HFFc6 (cell line): Measurements from ENCODE around the gene RFLNA. TPM values are rescaled to one million over a fixed set of nuclear protein-coding genes. Genes with fewer than 3 reads are reported as not detected.

Source experiments
- DNase-seq: peaks from one replicate; pipeline ENCODE4 v3.0.0-alpha.2; 2018
- H3K27ac Mint-ChIP-seq: 2 replicates; pipeline ENCODE4 v1.8.0; 2020; ENCODE audit warnings: mild to moderate bottlenecking, mixed read lengths
- H3K27me3 Mint-ChIP-seq: 2 replicates; pipeline ENCODE4 v1.8.0; 2021; ENCODE audit warnings: mild to moderate bottlenecking, moderate library complexity, mixed read lengths; ENCODE audit not compliant: insufficient read depth
- H3K36me3 Mint-ChIP-seq: 2 replicates; pipeline ENCODE4 v1.8.0; 2021; ENCODE audit warnings: low read depth, mixed read lengths
- H3K4me1 Mint-ChIP-seq: 2 replicates; pipeline ENCODE4 v1.8.0; 2020; ENCODE audit warnings: low read depth, mixed read lengths
- H3K4me3 Mint-ChIP-seq: 2 replicates; pipeline ENCODE4 v1.8.0; 2020; ENCODE audit warnings: mild to moderate bottlenecking, moderate library complexity, mixed read lengths
- H3K9me3 Mint-ChIP-seq: 2 replicates; pipeline ENCODE4 v1.8.0; 2020; ENCODE audit warnings: mild to moderate bottlenecking, mixed read lengths
- total RNA-seq, 6 experiments: library from RNA; stranded (reverse); fragmentation: NEBNext Ultra II Directional; extraction: Animal tissue kit (Norgen Biotek cat#: 25700); gene quantifications; 2 replicates in 1 of 6; 3 replicates in 5 of 6; pipeline ENCODE4 v1.2.3, GENCODE V29; 2021
- TF ChIP-seq, protein P1 (sequence below): fragments of 200-600 bp; sonication (generic); IDR thresholded peaks from 2 replicates; pipeline ENCODE4 v1.5.0; 2021; ENCODE audit warnings: antibody characterized with exemption, mild to moderate bottlenecking

The RFLNA gene
- total RNA-seq, 6 experiments from 2014 or later = not detected

DNA sequence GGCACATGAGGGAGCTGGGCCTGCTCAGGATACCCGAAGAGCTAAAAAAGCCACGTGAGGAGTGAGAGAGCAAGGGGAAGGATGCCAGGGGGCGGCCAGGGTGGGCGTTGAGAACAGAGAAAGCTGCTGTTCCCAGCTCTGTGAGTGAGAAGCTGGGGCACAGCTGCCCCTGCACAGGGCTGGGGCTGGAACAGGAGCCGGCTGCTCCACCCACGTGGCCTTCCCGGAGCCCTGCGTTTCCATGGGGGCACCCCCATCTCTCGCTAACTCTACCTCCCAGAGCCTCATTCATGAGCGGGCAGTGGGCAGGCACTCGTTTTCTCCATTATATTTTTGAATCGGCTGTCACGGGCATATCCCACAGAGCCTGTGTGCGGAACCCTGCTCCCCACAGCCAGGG, 42.7 kb downstream of the RFLNA start:
- TF ChIP-seq, protein P1, sequence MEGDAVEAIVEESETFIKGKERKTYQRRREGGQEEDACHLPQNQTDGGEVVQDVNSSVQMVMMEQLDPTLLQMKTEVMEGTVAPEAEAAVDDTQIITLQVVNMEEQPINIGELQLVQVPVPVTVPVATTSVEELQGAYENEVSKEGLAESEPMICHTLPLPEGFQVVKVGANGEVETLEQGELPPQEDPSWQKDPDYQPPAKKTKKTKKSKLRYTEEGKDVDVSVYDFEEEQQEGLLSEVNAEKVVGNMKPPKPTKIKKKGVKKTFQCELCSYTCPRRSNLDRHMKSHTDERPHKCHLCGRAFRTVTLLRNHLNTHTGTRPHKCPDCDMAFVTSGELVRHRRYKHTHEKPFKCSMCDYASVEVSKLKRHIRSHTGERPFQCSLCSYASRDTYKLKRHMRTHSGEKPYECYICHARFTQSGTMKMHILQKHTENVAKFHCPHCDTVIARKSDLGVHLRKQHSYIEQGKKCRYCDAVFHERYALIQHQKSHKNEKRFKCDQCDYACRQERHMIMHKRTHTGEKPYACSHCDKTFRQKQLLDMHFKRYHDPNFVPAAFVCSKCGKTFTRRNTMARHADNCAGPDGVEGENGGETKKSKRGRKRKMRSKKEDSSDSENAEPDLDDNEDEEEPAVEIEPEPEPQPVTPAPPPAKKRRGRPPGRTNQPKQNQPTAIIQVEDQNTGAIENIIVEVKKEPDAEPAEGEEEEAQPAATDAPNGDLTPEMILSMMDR = no peak
- DNase-seq = no peak
- H3K9me3 Mint-ChIP-seq = no peaks in the 10 kb centered on the region
- peak overlapping the region; percentile 52; the same call in 1 of the 2 replicates for H3K27ac Mint-ChIP-seq
- H3K4me1 Mint-ChIP-seq = peaks cover 5% of the 10 kb centered on the region; the same call in 1 of the 2 replicates
- H3K36me3 Mint-ChIP-seq = peaks cover 21% of the 10 kb centered on the region
- peaks cover 23% of the 10 kb centered on the region for H3K27me3 Mint-ChIP-seq
- H3K4me3 Mint-ChIP-seq = no peak overlapping the region

DNA sequence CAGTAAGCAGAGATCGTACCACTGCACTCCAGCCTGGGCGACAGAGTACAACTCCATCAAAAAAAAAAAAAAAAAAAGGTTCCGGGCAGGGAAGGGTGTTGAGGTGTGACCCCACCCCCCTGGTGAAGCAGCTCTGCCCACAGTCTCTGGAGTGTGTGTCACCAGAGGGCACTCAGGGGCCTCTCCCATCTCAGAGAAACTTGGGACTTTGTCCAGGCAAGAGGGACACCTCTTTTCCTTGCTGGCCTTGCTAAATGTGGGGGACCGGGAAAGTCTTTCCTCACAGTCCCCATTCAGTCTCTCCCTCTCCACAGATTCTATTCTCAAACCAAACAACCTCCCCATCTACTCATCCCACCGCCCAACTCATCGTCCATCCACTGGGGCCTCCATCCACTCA, 43.6 kb downstream of the RFLNA start:
- Mint-ChIP-seq H3K9me3 (no peaks in the 10 kb centered on the region), H3K36me3 (peaks cover 23% of the 10 kb centered on the region), H3K4me1 (peaks cover 5% of the 10 kb centered on the region; the same call in 1 of the 2 replicates), H3K4me3 (no peak overlapping the region), H3K27me3 (peaks cover 23% of the 10 kb centered on the region), H3K27ac (peak overlapping the region; percentile 29; the same call in 1 of the 2 replicates)
- no peak for DNase-seq
- TF ChIP-seq, protein P1 = 0 out of 2 replicates have a peak, but pooled peaks have one; percentile 4

DNA sequence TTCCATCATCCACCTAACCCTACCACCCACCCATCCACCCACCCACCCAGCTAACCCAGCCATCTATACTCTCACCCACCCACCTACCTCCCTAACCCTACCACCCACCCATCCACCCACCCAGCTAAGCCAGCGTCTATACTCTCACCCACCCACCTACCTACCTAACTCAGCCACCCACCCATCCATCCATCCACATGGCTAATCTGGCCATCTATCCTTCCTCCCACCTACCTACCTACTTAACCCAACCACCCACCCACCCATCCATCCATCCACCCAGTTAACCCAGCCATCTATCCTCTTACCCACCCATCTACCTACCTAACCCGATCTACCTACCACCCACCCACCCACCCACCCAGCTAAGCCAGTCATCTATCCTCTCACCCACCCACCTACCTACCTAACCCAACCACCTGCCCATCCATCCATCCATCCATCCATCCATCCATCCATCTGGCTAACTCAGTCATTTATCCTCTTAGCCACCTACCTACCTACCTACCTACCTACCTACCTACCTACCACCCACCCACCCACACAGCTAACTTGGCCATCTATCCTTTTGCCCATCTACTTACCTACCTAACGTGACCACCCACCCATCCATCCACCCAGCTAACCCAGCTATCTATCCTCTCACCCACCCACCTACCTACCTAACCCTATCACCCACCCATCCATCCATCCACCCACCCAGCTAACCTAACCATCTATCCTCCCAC, 44.1 kb downstream of the RFLNA start:
- Mint-ChIP-seq H3K27ac (no peak overlapping the region; the same call in 1 of the 2 replicates), H3K36me3 (peaks cover 29% of the 10 kb centered on the region), H3K9me3 (no peaks in the 10 kb centered on the region), H3K27me3 (peaks cover 23% of the 10 kb centered on the region), H3K4me3 (no peak overlapping the region), H3K4me1 (peaks cover 5% of the 10 kb centered on the region; the same call in 1 of the 2 replicates)
- TF ChIP-seq, protein P1 = no peak
- no peak for DNase-seq

DNA sequence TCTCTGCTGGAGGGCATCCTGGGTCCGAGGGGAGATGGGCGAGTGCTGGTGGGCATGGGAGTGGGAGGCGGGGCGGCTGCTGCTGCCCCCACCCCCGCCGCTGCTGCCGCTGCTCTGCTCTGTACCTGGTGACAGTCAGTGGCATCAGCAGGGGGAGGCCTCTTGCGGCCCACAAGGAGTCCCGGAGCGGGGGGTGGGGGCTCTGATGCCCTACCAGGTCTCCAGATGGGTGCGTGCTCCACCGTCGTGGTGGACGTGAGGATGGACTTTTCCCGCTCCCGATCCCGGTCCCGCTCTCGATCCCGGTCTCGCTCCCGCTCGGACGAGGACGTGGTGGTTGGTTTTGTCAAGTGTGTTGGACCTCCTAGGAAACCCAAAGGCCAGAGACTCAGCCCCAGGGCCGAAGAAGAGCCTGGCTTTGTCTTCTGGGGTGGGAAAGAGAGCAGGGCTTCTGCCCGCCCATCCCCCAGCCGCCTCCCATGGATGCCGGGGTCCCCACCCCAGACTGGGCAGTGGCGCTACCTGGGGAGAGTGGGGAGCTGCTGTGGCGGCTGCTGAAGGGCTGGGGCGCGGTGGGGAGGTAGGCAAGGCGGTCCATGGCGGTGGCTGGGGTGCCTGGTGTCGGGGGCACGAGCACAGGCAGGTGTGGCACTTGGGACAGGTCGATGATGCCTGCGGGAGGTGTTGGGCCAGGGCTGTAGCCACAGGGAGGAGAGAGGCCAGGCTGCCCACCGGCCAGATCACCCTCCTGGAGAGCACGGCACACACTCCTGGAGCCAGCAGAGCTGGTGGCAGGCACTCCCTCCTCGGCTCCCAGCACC, 45.4 kb downstream of the RFLNA start:
- Mint-ChIP-seq H3K4me3 (no peak overlapping the region), H3K27ac (peak overlapping the region; percentile 42)

DNA sequence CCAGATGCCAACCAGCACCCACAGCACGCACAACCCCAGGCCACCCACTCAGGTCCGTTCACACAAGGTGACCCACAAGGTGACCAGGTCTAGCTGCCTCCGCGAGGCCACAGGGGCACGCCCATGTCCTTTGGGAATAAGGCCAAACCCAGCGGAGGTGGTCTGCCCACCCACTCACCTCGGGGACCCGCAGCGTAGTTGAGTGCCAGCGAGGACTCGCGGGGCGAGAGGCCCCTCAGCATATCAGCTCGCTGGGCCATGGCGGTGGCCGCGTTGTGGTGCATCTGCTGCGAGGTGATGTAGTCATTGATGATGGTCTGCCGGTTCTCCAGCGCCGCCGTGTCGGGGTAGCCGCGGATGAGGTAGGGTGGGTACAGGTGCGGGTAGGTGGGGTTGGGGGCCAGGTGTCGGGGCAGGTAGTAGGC, 46.8 kb downstream of the RFLNA start:
- no peak for DNase-seq
- H3K27me3 Mint-ChIP-seq = peaks cover 18% of the 10 kb centered on the region
- H3K36me3 Mint-ChIP-seq = peaks cover 32% of the 10 kb centered on the region
- no peak overlapping the region for H3K27ac Mint-ChIP-seq
- TF ChIP-seq, protein P1 = no peak
- no peak overlapping the region for H3K4me3 Mint-ChIP-seq
- peaks cover 5% of the 10 kb centered on the region; the same call in 1 of the 2 replicates for H3K4me1 Mint-ChIP-seq
- H3K9me3 Mint-ChIP-seq = no peaks in the 10 kb centered on the region

More for the DNA sequence above, 45.4 kb downstream of the RFLNA start:
- TF ChIP-seq, protein P1 = no peak
- DNase-seq = no peak
- H3K9me3 Mint-ChIP-seq = no peaks in the 10 kb centered on the region
- peaks cover 5% of the 10 kb centered on the region; the same call in 1 of the 2 replicates for H3K4me1 Mint-ChIP-seq
- H3K36me3 Mint-ChIP-seq = peaks cover 32% of the 10 kb centered on the region
- H3K27me3 Mint-ChIP-seq = peaks cover 24% of the 10 kb centered on the region
